Ishikawa (cell line): ENCODE results near the gene ADK.

ENCODE experiments used
- CEBPB ChIP-seq: IDR thresholded peaks from 2 replicates; pipeline ENCODE4 v1.6.1; 2012
- CREB1 ChIP-seq: IDR thresholded peaks from 2 replicates; pipeline ENCODE4 v1.6.1; 2012; ENCODE audit warnings: low read depth
- EGR1 ChIP-seq: IDR thresholded peaks from 2 replicates; pipeline ENCODE4 v1.6.1; 2012
- EP300 ChIP-seq: IDR thresholded peaks from 2 replicates; pipeline ENCODE4 v1.6.1; 2012; ENCODE audit warnings: borderline replicate concordance
- FOXM1 ChIP-seq: IDR thresholded peaks from 2 replicates; pipeline ENCODE4 v1.6.1; 2012; ENCODE audit warnings: low read depth, borderline replicate concordance
- MAX ChIP-seq: IDR thresholded peaks from 2 replicates; pipeline ENCODE4 v1.6.1; 2012
- NFIC ChIP-seq: IDR thresholded peaks from 2 replicates; pipeline ENCODE4 v1.6.1; 2012
- RAD21 ChIP-seq: IDR thresholded peaks from 2 replicates; pipeline ENCODE4 v1.6.1; 2012; ENCODE audit warnings: low read depth
- REST ChIP-seq: IDR thresholded peaks from 2 replicates; pipeline ENCODE4 v1.6.1; 2012; ENCODE audit warnings: low read depth, mild to moderate bottlenecking
- TAF1 ChIP-seq: IDR thresholded peaks from 2 replicates; pipeline ENCODE4 v1.6.1; 2012; ENCODE audit warnings: low read depth, mild to moderate bottlenecking
- TCF12 ChIP-seq: IDR thresholded peaks from 2 replicates; pipeline ENCODE4 v1.6.1; 2012; ENCODE audit warnings: low read depth
- TEAD4 ChIP-seq: IDR thresholded peaks from 2 replicates; pipeline ENCODE4 v1.6.1; 2012
- USF1 ChIP-seq: IDR thresholded peaks from 2 replicates; pipeline ENCODE4 v1.6.1; 2012
- YY1 ChIP-seq: IDR thresholded peaks from 2 replicates; pipeline ENCODE4 v1.6.1; 2012; ENCODE audit warnings: low read depth
- ZBTB7A ChIP-seq: IDR thresholded peaks from 2 replicates; pipeline ENCODE4 v1.6.1; 2012; ENCODE audit warnings: low read depth

Gene ADK

GRCh38 chr10:74255888-74256357, 104.9 kb downstream of the ADK start:
- TF ChIP-seq CEBPB (no peak), TAF1 (no peak), CREB1 (no peak), ZBTB7A (no peak), FOXM1 (no peak), TCF12 (no peak), NFIC (no peak), YY1 (no peak), RAD21 (no peak), TEAD4 (no peak), MAX (no peak), REST (no peak), USF1 (no peak), EP300 (no peak), EGR1 (no peak)

GRCh38 chr10:74262856-74263255, 111.8 kb downstream of the ADK start:
- no peak for TF ChIP-seq EGR1
- no peak for TF ChIP-seq CREB1
- no peak for TF ChIP-seq TAF1
- TF ChIP-seq MAX, result no peak
- TF ChIP-seq EP300, result no peak
- TF ChIP-seq TEAD4, result no peak
- TF ChIP-seq YY1, result no peak
- no peak for TF ChIP-seq NFIC
- no peak for TF ChIP-seq CEBPB
- TF ChIP-seq USF1, result no peak
- TF ChIP-seq ZBTB7A, result no peak
- TF ChIP-seq RAD21, result no peak
- TF ChIP-seq REST, result no peak
- TF ChIP-seq FOXM1, result no peak
- TF ChIP-seq TCF12, result no peak

- TF ChIP-seq MAX, result no peak
- TF ChIP-seq CREB1, result no peak
- no peak for TF ChIP-seq RAD21
- no peak for TF ChIP-seq EGR1
- TF ChIP-seq TCF12, result no peak
- no peak for TF ChIP-seq CEBPB
- no peak for TF ChIP-seq TEAD4
- TF ChIP-seq YY1, result no peak
- TF ChIP-seq FOXM1, result no peak
- TF ChIP-seq REST, result no peak
Observed at GRCh38 chr10:74263996-74264395, 113.0 kb downstream of the ADK start.

GRCh38 chr10:74272288-74272687, 121.3 kb downstream of the ADK start:
- TF ChIP-seq TEAD4 (no peak), NFIC (no peak), TAF1 (no peak), USF1 (no peak), MAX (no peak), FOXM1 (no peak), EGR1 (no peak)
